H1 (cell line): ENCODE results near the gene MACROD1. TPM values are rescaled to one million over a fixed set of nuclear protein-coding genes. Genes with fewer than 3 reads are reported as not detected.
A peak's percentile ranks its signal among the peaks of the same experiment; 100 is the strongest.

Source experiments
- CTCF ChIA-PET: fragments of 300-600 bp; sonication (Branson Sonifier 250); formaldehyde crosslinking; loops from one replicate; lab custom pipeline; 2021; ENCODE audit not compliant: partially characterized antibody; lab: Charles Lee
- POLR2A ChIA-PET: fragments of 300-600 bp; sonication (Branson Sonifier 250); formaldehyde crosslinking; loops from one replicate; lab custom pipeline; 2021; ENCODE audit warnings: inconsistent platforms; ENCODE audit not compliant: partially characterized antibody; lab: Charles Lee
- DNase-seq, 2 experiments: peaks; one replicate each; pipeline versions ENCODE4 v3.0.0 to v3.0.0-alpha.2; 2010 to 2022; ENCODE audit warnings: low spot score in 2 of 2, low read depth in 1 of 2, mixed read lengths in 1 of 2
- FAIRE-seq: peaks from 2 replicates; lab custom pipeline; 2011; peaks lifted over from hg19 to GRCh38; lab: Jason Lieb, UNC
- H2AFZ ChIP-seq: 2 replicates; pipeline ENCODE4 v1.8.1; 2012; ENCODE audit warnings: low read length, inconsistent platforms
- H2AK5ac ChIP-seq: 2 replicates; pipeline ENCODE4 v1.6.1; 2013; ENCODE audit warnings: low read depth, low read length
- H2BK120ac ChIP-seq: replicated peaks from 2 replicates; pipeline ENCODE3; 2013; ENCODE audit warnings: low read depth, low read length, inconsistent platforms
- H2BK12ac ChIP-seq: 2 replicates; pipeline ENCODE4 v1.6.1; 2013; ENCODE audit warnings: low read depth, low read length
- H2BK15ac ChIP-seq: 2 replicates; pipeline ENCODE4 v1.6.1; 2013; ENCODE audit warnings: low read length
- H2BK20ac ChIP-seq: 2 replicates; pipeline ENCODE4 v1.6.1; 2013; ENCODE audit warnings: low read length
- H2BK5ac ChIP-seq: 2 replicates; pipeline ENCODE4 v1.6.1; 2013; ENCODE audit warnings: low read depth, low read length
- H3K14ac ChIP-seq: 2 replicates; pipeline ENCODE4 v1.6.1; 2013; ENCODE audit warnings: inconsistent platforms; ENCODE audit not compliant: insufficient read length
- H3K18ac ChIP-seq: 2 replicates; pipeline ENCODE4 v1.6.1; 2013; ENCODE audit warnings: low read length; ENCODE audit errors: extremely low read depth
- H3K23ac ChIP-seq: 2 replicates; pipeline ENCODE4 v1.6.1; 2013; ENCODE audit warnings: inconsistent platforms; ENCODE audit not compliant: insufficient read length
- H3K23me2 ChIP-seq: 2 replicates; pipeline ENCODE4 v1.6.1; 2013; ENCODE audit warnings: low read depth, low read length
- H3K27ac ChIP-seq: 2 replicates; pipeline ENCODE4 v1.6.1; 2011; ENCODE audit warnings: low read depth, low read length, inconsistent platforms
- H3K27me3 ChIP-seq, 4 experiments: replicated peaks in 1 of 4; 1 replicate in 1 of 4; 2 replicates in 3 of 4; pipeline versions ENCODE4 v1.6.1 to v1.8.1; 2011 to 2013; ENCODE audit warnings: low read length in 3 of 4, mild to moderate bottlenecking in 3 of 4, inconsistent platforms in 2 of 4, mixed read lengths in 2 of 4, moderate library complexity in 1 of 4; ENCODE audit not compliant: control insufficient read depth in 3 of 4, insufficient read depth in 3 of 4; ENCODE audit errors: extremely low read depth in 1 of 4
- H3K36me3 ChIP-seq, 4 experiments: 2 replicates each; pipeline versions ENCODE4 v1.6.1 to v1.8.1; 2011 to 2013; ENCODE audit warnings: mild to moderate bottlenecking in 4 of 4, low read length in 3 of 4, moderate library complexity in 2 of 4, control low read depth in 1 of 4, inconsistent platforms in 1 of 4; ENCODE audit not compliant: insufficient read depth in 4 of 4, control insufficient read depth in 2 of 4
- H3K4ac ChIP-seq: replicated peaks from 2 replicates; pipeline ENCODE3; 2013; ENCODE audit warnings: low read length, low read depth, mixed read lengths, inconsistent platforms; ENCODE audit not compliant: insufficient read length
- H3K4me1 ChIP-seq, 4 experiments: replicated peaks in 1 of 4; 1 replicate in 1 of 4; 2 replicates in 3 of 4; pipeline versions ENCODE4 v1.6.1 to v1.8.1; 2011 to 2013; ENCODE audit warnings: low read length in 3 of 4, inconsistent platforms in 2 of 4, mixed read lengths in 1 of 4; ENCODE audit not compliant: insufficient read depth in 4 of 4, control insufficient read depth in 3 of 4
- H3K4me2 ChIP-seq, 2 experiments: 2 replicates each; pipeline versions ENCODE4 v1.6.1 to v1.8.1; 2011 to 2013; ENCODE audit warnings: low read depth in 2 of 2, low read length in 2 of 2, control low read depth in 1 of 2, inconsistent platforms in 1 of 2, mild to moderate bottlenecking in 1 of 2; ENCODE audit not compliant: insufficient read depth in 1 of 2
- H3K4me3 ChIP-seq, 4 experiments: fragments of 200-600, 300-600 bp in 1 of 4; sonication (generic), shearing (Covaris generic), sonication (Bioruptor Twin) in 1 of 4; 2 replicates each; pipeline versions ENCODE4 v1.5.1 to v1.8.1; 2011 to 2016; ENCODE audit warnings: low read length in 4 of 4, low read depth in 3 of 4, control low read depth in 2 of 4, inconsistent platforms in 2 of 4, mild to moderate bottlenecking in 2 of 4, mixed read lengths in 1 of 4, moderate library complexity in 1 of 4; ENCODE audit not compliant: insufficient read depth in 2 of 4; ENCODE audit errors: extremely low read depth in 1 of 4
- H3K56ac ChIP-seq: replicated peaks from 2 replicates; pipeline ENCODE3; 2013; ENCODE audit warnings: low read depth, mild to moderate bottlenecking, mixed read lengths, low read length, inconsistent platforms; ENCODE audit not compliant: insufficient read length
- H3K79me1 ChIP-seq: 2 replicates; pipeline ENCODE4 v1.6.1; 2013; ENCODE audit warnings: low read depth, low read length, control low read depth
- H3K79me2 ChIP-seq, 2 experiments: 2 replicates each; pipeline versions ENCODE4 v1.6.1 to v1.8.1; 2012 to 2013; ENCODE audit warnings: low read length in 2 of 2, mild to moderate bottlenecking in 2 of 2, inconsistent platforms in 1 of 2; ENCODE audit not compliant: insufficient read depth in 2 of 2, control insufficient read depth in 1 of 2
- H3K9ac ChIP-seq, 4 experiments: replicated peaks in 1 of 4; 1 replicate in 1 of 4; 2 replicates in 3 of 4; pipeline versions ENCODE4 v1.6.1 to v1.8.1; 2011 to 2013; ENCODE audit warnings: low read depth in 3 of 4, low read length in 3 of 4, control low read depth in 2 of 4, mild to moderate bottlenecking in 2 of 4, moderate library complexity in 2 of 4, inconsistent platforms in 1 of 4; ENCODE audit errors: extremely low read depth in 1 of 4
- H3K9me3 ChIP-seq, 2 experiments: 2 replicates each; pipeline versions ENCODE4 v1.6.1 to v1.8.1; 2012 to 2013; ENCODE audit warnings: mild to moderate bottlenecking in 2 of 2, moderate library complexity in 2 of 2, control low read depth in 1 of 2, inconsistent platforms in 1 of 2, low read depth in 1 of 2, low read length in 1 of 2, mixed read lengths in 1 of 2; ENCODE audit not compliant: insufficient read depth in 2 of 2
- H4K20me1 ChIP-seq, 2 experiments: replicated peaks in 1 of 2; 2 replicates each; pipeline versions ENCODE3 to v1.8.1; 2011 to 2013; ENCODE audit warnings: inconsistent platforms in 2 of 2, low read length in 2 of 2, mild to moderate bottlenecking in 1 of 2; ENCODE audit not compliant: insufficient read depth in 2 of 2, control insufficient read depth in 1 of 2
- H4K5ac ChIP-seq: 2 replicates; pipeline ENCODE4 v1.6.1; 2013; ENCODE audit warnings: low read length, low read depth, mixed read lengths, inconsistent platforms; ENCODE audit not compliant: insufficient read length
- H4K8ac ChIP-seq: 2 replicates; pipeline ENCODE4 v1.8.0; 2013; ENCODE audit warnings: mild to moderate bottlenecking, moderate library complexity, low read length, inconsistent platforms; ENCODE audit not compliant: insufficient read depth; ENCODE audit errors: extremely low read depth
- H4K91ac ChIP-seq: replicated peaks from 2 replicates; pipeline ENCODE3; 2013; ENCODE audit warnings: low read length, mixed read lengths, inconsistent platforms; ENCODE audit not compliant: insufficient read length
- BCL11A ChIP-seq, 2 experiments: IDR thresholded peaks; one replicate each; pipeline ENCODE4 v1.6.1; 2011; ENCODE audit warnings: low read depth in 2 of 2, low read length in 2 of 2, mild to moderate bottlenecking in 2 of 2
- CBX8 ChIP-seq: fragments of 300-800, 300-1000 bp; sonication (generic); IDR thresholded peaks from 2 replicates; pipeline ENCODE4 v1.7.1; 2016; ENCODE audit warnings: low read depth, low read length, borderline replicate concordance
- CTBP2 ChIP-seq: IDR thresholded peaks from 2 replicates; pipeline ENCODE4 v1.7.0; 2011; ENCODE audit warnings: borderline replicate concordance, mild to moderate bottlenecking, moderate library complexity, mixed read lengths, low read length; ENCODE audit not compliant: insufficient read depth, insufficient read length
- EGR1 ChIP-seq: IDR thresholded peaks from 2 replicates; pipeline ENCODE4 v1.6.1; 2011; ENCODE audit warnings: low read depth, low read length, borderline replicate concordance
- EZH2 ChIP-seq: fragments of 200-600 bp; sonication (generic); IDR thresholded peaks from 2 replicates; pipeline ENCODE4 v1.7.1; 2012; ENCODE audit warnings: low read depth, mild to moderate bottlenecking, moderate library complexity, low read length, inconsistent platforms; ENCODE audit not compliant: severe bottlenecking
- KDM1A ChIP-seq: fragments of 200-600, 300-600 bp; sonication (generic); IDR thresholded peaks from 2 replicates; pipeline ENCODE4 v1.7.1; 2016; ENCODE audit warnings: mild to moderate bottlenecking, low read length, borderline replicate concordance
- POLR2A ChIP-seq, 2 experiments: IDR thresholded peaks; 1 replicate in 1 of 2; 2 replicates in 1 of 2; pipeline ENCODE4 v1.6.1; 2011; ENCODE audit warnings: low read depth in 2 of 2, low read length in 2 of 2, mild to moderate bottlenecking in 2 of 2; ENCODE audit errors: control extremely low read depth in 1 of 2
- RAD21 ChIP-seq, 2 experiments: IDR thresholded peaks in 1 of 2; conservative IDR thresholded peaks in 1 of 2; 2 replicates each; pipeline ENCODE4 v1.6.1; 2011; ENCODE audit warnings: low read depth in 2 of 2, low read length in 2 of 2, improper control_type of control experiment in 1 of 2, inconsistent platforms in 1 of 2, mild to moderate bottlenecking in 1 of 2, moderate library complexity in 1 of 2
- RXRA ChIP-seq: IDR thresholded peaks from 2 replicates; pipeline ENCODE4 v1.6.1; 2011; ENCODE audit warnings: low read depth, mild to moderate bottlenecking, low read length, moderate library complexity; ENCODE audit not compliant: insufficient read depth
- TBP ChIP-seq: IDR thresholded peaks from 2 replicates; pipeline ENCODE4 v1.6.1; 2011; ENCODE audit warnings: low read depth, low read length, improper control_type of control experiment
- WGBS, 2 experiments: shearing (Covaris generic) in 1 of 2; methylation state at CpG; one replicate each; pipeline versions ENCODE4 v1.1.6 to v1.1.7; 2013 to 2015; ENCODE audit warnings: low lambda C conversion rate in 2 of 2, mixed read lengths in 2 of 2, inconsistent platforms in 1 of 2, low coverage in 1 of 2, missing lambda C conversion rate in 1 of 2; ENCODE audit not compliant: insufficient replicate concordance in 2 of 2, insufficient coverage in 1 of 2, insufficient read length in 1 of 2; ENCODE audit errors: extremely low coverage in 1 of 2, missing lambda C conversion rate in 1 of 2; 5-methylcytosine and 5-hydroxymethylcytosine counted together
- polyA plus RNA-seq, 7 experiments: library from polyadenylated mRNA; depleted of rRNA in 3 of 7; stranded (reverse) in 5 of 7; unstranded in 2 of 7; fragments of >200 nt in 5 of 7; fragments of 200-250 nt in 2 of 7; gene quantifications; 1 replicate in 5 of 7; 2 replicates in 1 of 7; 4 replicates in 1 of 7; pipeline versions ENCODE4 v1.2.1 to v1.2.3, GENCODE V29; 2011 to 2013; ENCODE audit warnings: missing spikeins in 2 of 7, mixed read lengths in 2 of 7
- total RNA-seq: library from RNA; stranded (reverse); fragmentation: NEBNext Ultra II Directional; extraction: Animal tissue kit (Norgen Biotek cat#: 25700); gene quantifications from 2 replicates; pipeline ENCODE4 v1.2.1, GENCODE V29; 2021
- TF ChIP-seq, protein P1 (sequence below), 3 experiments: IDR thresholded peaks; 1 replicate in 2 of 3; 2 replicates in 1 of 3; pipeline versions ENCODE4 v1.5.1 to v1.6.1; 2011; ENCODE audit warnings: low read length in 3 of 3, mild to moderate bottlenecking in 3 of 3, inconsistent platforms in 2 of 3, low read depth in 1 of 3, moderate library complexity in 1 of 3; ENCODE audit not compliant: insufficient read depth in 1 of 3; ENCODE audit errors: control extremely low read depth in 1 of 3

The MACROD1 gene
- total and polyA plus RNA-seq, 2 of the 8 experiments (the other 6 are each of a cell fraction or from before 2014, with no cell fraction given): 19.5 to 34.1 TPM

GRCh38 chr11:64058494-64058893, 107.4 kb downstream of the MACROD1 start:
- no peak overlapping the region for H3K14ac ChIP-seq
- H4K20me1 ChIP-seq: peaks cover 5 to 23% of the 10 kb centered on the region in 2 experiments
- H2BK120ac ChIP-seq: no peak overlapping the region
- no peak overlapping the region for H2AFZ ChIP-seq
- H2BK15ac ChIP-seq: no peak overlapping the region
- H3K27me3 ChIP-seq: peaks cover 16 to 88% (median 69%) of the 10 kb centered on the region in 4 experiments
- no peak overlapping the region for H4K5ac ChIP-seq
- CTCF ChIA-PET: interaction anchor here (0.6 kb wide), 1 partner anchor 14 kb away, joined by 3 read pairs; no protein-coding TSS in a partner anchor
- peaks cover 4% of the 10 kb centered on the region for H3K23me2 ChIP-seq
- FAIRE-seq: no peak
- no peak overlapping the region for H3K18ac ChIP-seq
- H3K23ac ChIP-seq: no peak overlapping the region
- no peak overlapping the region for H3K56ac ChIP-seq
- H3K4me2 ChIP-seq: no peak overlapping the region
- no peak overlapping the region for H4K91ac ChIP-seq
- no peaks in the 10 kb centered on the region for H3K36me3 ChIP-seq
- no peak overlapping the region for H2BK12ac ChIP-seq
- no peak for DNase-seq
- H3K9ac ChIP-seq: no peak overlapping the region
- H4K8ac ChIP-seq: peak overlapping the region; percentile 15; the same call in 1 of the 2 replicates
- 96% methylated on average over 17 of the region's 17 CpGs; no CpG with 5 or more reads in 1 of the 2 experiments for WGBS, 2 experiments
- no peaks in the 10 kb centered on the region for H3K79me2 ChIP-seq
- peaks cover under 1 to 24% (median 17%) of the 10 kb centered on the region in 4 experiments for H3K4me1 ChIP-seq
- POLR2A ChIA-PET: interaction anchor here (1.1 to 1.8 kb wide), 2 partner anchors 18 to 21 kb away, joined by 3 to 4 read pairs; no protein-coding TSS in a partner anchor
- 0 out of 2 replicates have a peak, but pooled peaks cover 2% of the 10 kb centered on the region for H3K79me1 ChIP-seq
- H3K9me3 ChIP-seq: no peaks in the 10 kb centered on the region
- H2AK5ac ChIP-seq: no peak overlapping the region
- H2BK20ac ChIP-seq: no peak overlapping the region
- H3K4ac ChIP-seq: no peak overlapping the region
- no peak overlapping the region for H3K27ac ChIP-seq
- no peak overlapping the region for H3K4me3 ChIP-seq
- no peak overlapping the region for H2BK5ac ChIP-seq
- TF ChIP-seq POLR2A (IDR thresholded peaks at IDR 0.05; ENCODE audit: control extremely low read depth in 1 of 2, low read depth in 2 of 2, low read length in 2 of 2) (no peak), CBX8 (no peak), EGR1 (no peak), BCL11A (IDR thresholded peaks at IDR 0.05; ENCODE audit: low read depth in 2 of 2, low read length in 2 of 2) (no peak), RAD21 (IDR thresholded peaks at IDR 0.05 in 1 of 2, conservative IDR thresholded peaks at IDR 0.05 in 1 of 2; ENCODE audit: low read depth in 2 of 2, low read length in 2 of 2) (no peak), RXRA (no peak), CTBP2 (no peak), EZH2 (no peak), KDM1A (no peak), TBP (no peak)
- TF ChIP-seq, protein P1, sequence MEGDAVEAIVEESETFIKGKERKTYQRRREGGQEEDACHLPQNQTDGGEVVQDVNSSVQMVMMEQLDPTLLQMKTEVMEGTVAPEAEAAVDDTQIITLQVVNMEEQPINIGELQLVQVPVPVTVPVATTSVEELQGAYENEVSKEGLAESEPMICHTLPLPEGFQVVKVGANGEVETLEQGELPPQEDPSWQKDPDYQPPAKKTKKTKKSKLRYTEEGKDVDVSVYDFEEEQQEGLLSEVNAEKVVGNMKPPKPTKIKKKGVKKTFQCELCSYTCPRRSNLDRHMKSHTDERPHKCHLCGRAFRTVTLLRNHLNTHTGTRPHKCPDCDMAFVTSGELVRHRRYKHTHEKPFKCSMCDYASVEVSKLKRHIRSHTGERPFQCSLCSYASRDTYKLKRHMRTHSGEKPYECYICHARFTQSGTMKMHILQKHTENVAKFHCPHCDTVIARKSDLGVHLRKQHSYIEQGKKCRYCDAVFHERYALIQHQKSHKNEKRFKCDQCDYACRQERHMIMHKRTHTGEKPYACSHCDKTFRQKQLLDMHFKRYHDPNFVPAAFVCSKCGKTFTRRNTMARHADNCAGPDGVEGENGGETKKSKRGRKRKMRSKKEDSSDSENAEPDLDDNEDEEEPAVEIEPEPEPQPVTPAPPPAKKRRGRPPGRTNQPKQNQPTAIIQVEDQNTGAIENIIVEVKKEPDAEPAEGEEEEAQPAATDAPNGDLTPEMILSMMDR (IDR thresholded peaks at IDR 0.05; ENCODE audit: control extremely low read depth in 1 of 3, insufficient read depth in 1 of 3, low read depth in 1 of 3, low read length in 3 of 3): no peak
